Cardiac muscle cell (in vitro differentiated cells and primary cell): ENCODE measurements around the gene CACNA2D4. TPM values are rescaled to one million over a fixed set of nuclear protein-coding genes. Genes with fewer than 3 reads are reported as not detected.

Experiments
- DNase-seq, 2 donors: peaks; one replicate each; pipeline versions ENCODE4 v3.0.0 to v3.0.0-alpha.2; 2010 to 2017; ENCODE audit warnings: low read depth in 1 of 2, low spot score in 1 of 2
- H3K27ac ChIP-seq: fragments of 200-600 bp; sonication (generic); 2 replicates; pipeline ENCODE4 v1.5.1; 2016
- H3K27me3 ChIP-seq: fragments of 200-600 bp; sonication (generic); 2 replicates; pipeline ENCODE4 v1.6.0; 2016; ENCODE audit warnings: control low read depth
- H3K36me3 ChIP-seq: fragments of 200-600 bp; sonication (generic); 2 replicates; pipeline ENCODE4 v1.5.1; 2016; ENCODE audit warnings: control low read depth
- H3K4me1 ChIP-seq: fragments of 200-600 bp; sonication (generic); 2 replicates; pipeline ENCODE4 v1.8.1; 2017; ENCODE audit warnings: low read depth, mild to moderate bottlenecking, mixed run types
- H3K4me3 ChIP-seq: fragments of 200-600 bp; sonication (generic); 2 replicates; pipeline ENCODE4 v1.5.1; 2016; ENCODE audit warnings: mild to moderate bottlenecking
- H3K9me3 ChIP-seq: fragments of 200-600 bp; sonication (generic); 2 replicates; pipeline ENCODE4 v1.5.1; 2017; ENCODE audit warnings: low read depth, mild to moderate bottlenecking, control low read depth
- polyA plus RNA-seq: library from polyadenylated mRNA; unstranded; fragments of >200 nt; fragmentation: Nextera tagmentation; extraction: Ambion mirVana; gene quantifications from 2 replicates; pipeline ENCODE4 v1.2.1, GENCODE V29; 2016
- total RNA-seq: library from RNA; depleted of rRNA; stranded (reverse); fragments of >200 nt; gene quantifications from 2 replicates; pipeline ENCODE4 v1.2.3, GENCODE V29; 2016
- TF ChIP-seq, protein P1 (sequence below): IDR thresholded peaks from 2 replicates; pipeline ENCODE4 v1.5.1; 2012; ENCODE audit warnings: low read depth, mild to moderate bottlenecking, low read length

CACNA2D4 gene
- total and polyA plus RNA-seq, 2 experiments from 2014 or later: 0.39 to 1.3 TPM

DNA sequence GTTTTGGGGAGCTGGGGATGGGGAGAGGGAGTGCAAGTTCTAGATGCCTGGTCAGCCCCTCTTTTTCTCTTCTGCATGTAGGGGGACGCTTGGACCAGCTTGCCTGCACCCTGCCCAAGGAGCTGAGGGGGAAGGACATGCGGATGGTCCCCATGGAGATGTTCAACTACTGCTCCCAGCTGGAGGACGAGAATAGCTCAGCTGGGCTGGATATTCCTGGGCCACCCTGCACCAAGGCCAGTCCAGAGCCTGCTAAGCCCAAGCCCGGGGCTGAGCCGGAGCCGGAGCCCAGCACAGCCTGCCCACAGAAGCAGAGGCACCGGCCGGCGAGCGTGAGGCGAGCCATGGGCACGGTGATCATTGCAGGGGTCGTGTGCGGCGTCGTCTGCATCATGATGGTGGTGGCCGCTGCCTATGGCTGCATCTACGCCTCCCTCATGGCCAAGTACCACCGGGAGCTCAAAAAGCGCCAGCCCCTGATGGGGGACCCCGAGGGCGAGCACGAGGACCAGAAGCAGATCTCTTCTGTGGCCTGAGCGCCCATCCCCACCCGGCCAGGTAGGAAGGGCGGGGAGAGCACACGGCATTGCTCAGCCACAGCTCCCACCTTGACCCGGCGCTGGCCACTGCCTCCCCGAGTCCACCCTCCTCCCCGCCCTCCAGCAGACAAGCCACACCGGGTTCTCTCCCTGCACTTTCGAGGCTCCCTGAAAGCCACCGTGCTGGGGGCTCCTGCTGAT, 84.1 kb downstream of the CACNA2D4 start:
- H3K4me1 ChIP-seq: peaks cover under 1% of the 10 kb centered on the region
- TF ChIP-seq, protein P1, sequence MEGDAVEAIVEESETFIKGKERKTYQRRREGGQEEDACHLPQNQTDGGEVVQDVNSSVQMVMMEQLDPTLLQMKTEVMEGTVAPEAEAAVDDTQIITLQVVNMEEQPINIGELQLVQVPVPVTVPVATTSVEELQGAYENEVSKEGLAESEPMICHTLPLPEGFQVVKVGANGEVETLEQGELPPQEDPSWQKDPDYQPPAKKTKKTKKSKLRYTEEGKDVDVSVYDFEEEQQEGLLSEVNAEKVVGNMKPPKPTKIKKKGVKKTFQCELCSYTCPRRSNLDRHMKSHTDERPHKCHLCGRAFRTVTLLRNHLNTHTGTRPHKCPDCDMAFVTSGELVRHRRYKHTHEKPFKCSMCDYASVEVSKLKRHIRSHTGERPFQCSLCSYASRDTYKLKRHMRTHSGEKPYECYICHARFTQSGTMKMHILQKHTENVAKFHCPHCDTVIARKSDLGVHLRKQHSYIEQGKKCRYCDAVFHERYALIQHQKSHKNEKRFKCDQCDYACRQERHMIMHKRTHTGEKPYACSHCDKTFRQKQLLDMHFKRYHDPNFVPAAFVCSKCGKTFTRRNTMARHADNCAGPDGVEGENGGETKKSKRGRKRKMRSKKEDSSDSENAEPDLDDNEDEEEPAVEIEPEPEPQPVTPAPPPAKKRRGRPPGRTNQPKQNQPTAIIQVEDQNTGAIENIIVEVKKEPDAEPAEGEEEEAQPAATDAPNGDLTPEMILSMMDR: no peak
- no peaks in the 10 kb centered on the region for H3K36me3 ChIP-seq
- H3K27ac ChIP-seq: no peak overlapping the region
- no peak overlapping the region for H3K4me3 ChIP-seq
- no peaks in the 10 kb centered on the region for H3K9me3 ChIP-seq
- DNase-seq: no peak
- peaks cover 26% of the 10 kb centered on the region for H3K27me3 ChIP-seq

DNA sequence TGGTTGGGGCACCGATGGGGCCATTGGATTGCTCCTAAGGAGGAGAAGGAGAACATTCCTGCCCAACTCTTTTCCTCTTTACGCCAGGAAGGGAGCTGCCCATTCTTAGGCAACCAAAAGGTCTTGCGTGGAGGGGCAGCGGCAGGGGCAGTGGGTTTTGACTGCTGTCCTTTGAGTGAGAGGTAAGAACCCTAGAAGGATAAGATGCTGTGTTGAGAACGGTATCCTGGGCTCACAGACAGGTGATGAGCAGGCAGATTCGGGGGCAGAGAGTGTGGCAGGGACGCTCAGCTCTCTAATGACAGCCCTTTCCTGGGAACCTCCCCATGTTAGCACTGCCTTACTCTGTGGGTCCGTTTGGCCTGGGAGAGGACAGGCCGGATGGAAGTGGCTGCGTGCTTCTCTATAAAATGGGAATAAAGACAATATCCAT, 84.8 kb downstream of the CACNA2D4 start:
- Histone ChIP-seq H3K9me3 (no peaks in the 10 kb centered on the region), H3K27ac (no peak overlapping the region), H3K4me3 (no peak overlapping the region), H3K27me3 (peaks cover 26% of the 10 kb centered on the region), H3K36me3 (no peaks in the 10 kb centered on the region), H3K4me1 (peaks cover 8% of the 10 kb centered on the region)
- TF ChIP-seq, protein P1: no peak
- no peak for DNase-seq

DNA sequence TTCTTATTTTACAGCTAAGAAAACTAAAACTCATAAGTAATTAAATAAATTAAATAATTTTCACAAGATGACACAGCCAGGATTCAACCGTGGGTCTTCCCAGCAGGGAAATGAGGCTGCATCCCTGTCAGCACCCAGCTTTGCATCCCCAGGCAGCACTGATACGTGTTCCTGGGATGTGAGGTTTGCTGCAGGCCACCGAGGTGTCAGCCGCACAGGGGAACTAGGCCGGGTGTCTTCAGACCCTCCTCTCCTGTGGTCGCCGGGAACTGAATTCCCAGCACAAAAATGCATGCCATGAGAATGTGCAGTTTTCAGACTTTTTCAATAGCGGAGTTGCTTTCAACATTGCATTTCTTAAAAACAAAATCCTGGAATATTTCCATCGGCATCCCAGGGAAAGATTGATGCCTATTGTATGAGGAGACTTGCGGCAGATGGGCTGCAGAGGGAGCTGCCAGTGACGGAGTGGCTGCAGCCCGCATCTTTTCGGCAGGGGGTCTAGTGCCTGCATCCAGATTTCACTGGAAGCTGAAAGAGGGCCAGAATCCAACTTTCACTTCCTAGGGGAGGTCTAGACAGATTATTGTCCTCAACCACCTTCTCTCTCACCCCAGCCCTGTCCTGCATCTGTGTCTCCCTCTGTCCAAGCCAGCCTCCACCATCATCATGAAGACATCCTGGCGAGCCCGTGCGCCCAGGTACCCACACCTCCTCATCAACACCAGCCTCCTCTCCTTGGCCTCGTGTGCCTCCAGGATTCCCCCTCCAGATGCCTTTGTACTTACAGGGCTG, 85.5 kb downstream of the CACNA2D4 start:
- no peaks in the 10 kb centered on the region for H3K36me3 ChIP-seq
- TF ChIP-seq, protein P1: no peak
- H3K27ac ChIP-seq: no peak overlapping the region
- no peak overlapping the region for H3K4me3 ChIP-seq
- peaks cover 26% of the 10 kb centered on the region for H3K27me3 ChIP-seq
- H3K4me1 ChIP-seq: peaks cover 10% of the 10 kb centered on the region
- H3K9me3 ChIP-seq: no peaks in the 10 kb centered on the region
- no peak for DNase-seq

DNA sequence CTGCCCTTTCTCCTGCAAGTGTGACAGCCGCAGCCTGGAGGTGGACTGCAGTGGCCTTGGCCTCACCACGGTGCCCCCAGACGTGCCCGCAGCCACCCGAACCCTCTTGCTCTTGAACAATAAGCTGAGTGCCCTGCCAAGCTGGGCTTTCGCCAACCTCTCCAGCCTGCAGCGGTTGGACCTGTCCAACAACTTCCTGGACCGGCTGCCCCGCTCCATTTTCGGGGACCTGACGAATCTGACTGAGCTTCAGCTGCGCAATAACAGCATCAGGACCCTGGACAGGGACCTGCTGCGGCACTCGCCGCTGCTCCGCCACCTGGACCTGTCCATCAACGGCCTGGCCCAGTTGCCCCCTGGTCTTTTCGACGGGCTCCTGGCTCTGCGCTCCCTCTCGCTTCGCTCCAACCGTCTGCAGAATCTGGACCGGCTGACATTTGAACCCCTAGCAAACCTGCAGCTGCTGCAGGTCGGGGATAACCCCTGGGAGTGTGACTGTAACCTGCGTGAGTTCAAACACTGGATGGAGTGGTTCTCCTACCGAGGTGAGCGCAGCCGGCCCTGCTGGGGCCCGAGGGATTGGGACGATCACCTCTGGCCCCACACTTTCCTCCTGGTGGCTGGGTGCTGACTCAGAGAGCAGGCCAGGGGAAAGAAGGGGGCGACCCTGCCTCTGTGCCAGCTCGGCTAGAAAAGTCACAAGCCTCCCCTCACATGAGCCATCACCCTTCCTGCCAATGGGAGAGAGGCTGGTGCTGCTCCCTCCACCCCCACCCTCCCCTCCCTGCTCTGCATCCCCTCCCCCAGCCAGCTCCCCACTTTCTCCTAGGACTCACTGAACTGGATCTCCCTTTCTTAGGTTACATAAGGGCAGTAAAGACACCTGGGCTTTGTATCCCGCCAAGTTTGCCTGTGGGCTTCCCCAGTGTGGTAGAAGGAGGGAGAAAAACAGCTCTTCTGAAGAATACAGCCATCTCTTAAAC, 87.2 kb downstream of the CACNA2D4 start:
- H3K36me3 ChIP-seq: no peaks in the 10 kb centered on the region
- H3K4me3 ChIP-seq: no peak overlapping the region
- peaks cover 26% of the 10 kb centered on the region for H3K27me3 ChIP-seq

More for the DNA sequence above, 87.2 kb downstream of the CACNA2D4 start:
- H3K4me1 ChIP-seq: peaks cover 10% of the 10 kb centered on the region
- no peaks in the 10 kb centered on the region for H3K9me3 ChIP-seq
- H3K27ac ChIP-seq: no peak overlapping the region
- peak; percentile 74 to 95 for DNase-seq
- TF ChIP-seq, protein P1: no peak
